OCI-LY1 (cell line): ENCODE results near the gene RESP18.
"Not testable (repeated sequence)": the region's sequence is repeated elsewhere in the genome, so short reads cannot be mapped to it uniquely, and the experiment has no call there.

ENCODE experiments used
- H2AFZ ChIP-seq: fragments of 200-600 bp; sonication (generic), shearing (Covaris generic); 2 replicates; pipeline ENCODE4 v1.6.0; 2014; ENCODE audit warnings: antibody characterized with exemption, mild to moderate bottlenecking, low read length
- H3F3A ChIP-seq: fragments of 200-600 bp; sonication (generic), shearing (Covaris generic); 2 replicates; pipeline ENCODE4 v1.6.0; 2014; ENCODE audit warnings: mild to moderate bottlenecking, antibody characterized with exemption, low read length, moderate library complexity; ENCODE audit not compliant: insufficient read depth
- H3K27ac ChIP-seq: fragments of 200-600 bp; sonication (generic); 2 replicates; pipeline ENCODE4 v1.5.1; 2014; ENCODE audit warnings: low read length, mixed run types, mild to moderate bottlenecking, low read depth; ENCODE audit not compliant: poor library complexity, severe bottlenecking
- H3K27me3 ChIP-seq: fragments of 200-600 bp; sonication (generic); 2 replicates; pipeline ENCODE4 v1.6.0; 2014; ENCODE audit warnings: antibody characterized with exemption, mild to moderate bottlenecking, low read length, moderate library complexity; ENCODE audit not compliant: insufficient read depth
- H3K36me3 ChIP-seq: fragments of 200-600 bp; sonication (generic); 2 replicates; pipeline ENCODE4 v1.6.1; 2014; ENCODE audit warnings: mild to moderate bottlenecking, antibody characterized with exemption, low read length, moderate library complexity, mixed read lengths; ENCODE audit not compliant: insufficient read depth
- H3K4me1 ChIP-seq: fragments of 200-600 bp; sonication (generic); 2 replicates; pipeline ENCODE4 v1.5.1; 2014; ENCODE audit warnings: mild to moderate bottlenecking, low read length, moderate library complexity; ENCODE audit not compliant: insufficient read depth, severe bottlenecking
- H3K4me2 ChIP-seq: fragments of 200-600 bp; sonication (generic), shearing (Covaris generic); 2 replicates; pipeline ENCODE4 v1.6.1; 2014; ENCODE audit warnings: low read length
- H3K4me3 ChIP-seq: fragments of 200-600 bp; sonication (generic); 2 replicates; pipeline ENCODE4 v1.5.1; 2014; ENCODE audit warnings: low read length, low read depth, mild to moderate bottlenecking, mixed read lengths; ENCODE audit not compliant: poor library complexity, severe bottlenecking
- H3K79me2 ChIP-seq: fragments of 200-600 bp; shearing (Covaris generic); 2 replicates; pipeline ENCODE4 v1.6.1; 2016; ENCODE audit warnings: mixed run types, low read length, mixed read lengths; ENCODE audit not compliant: insufficient read depth
- H3K9ac ChIP-seq: fragments of 200-600 bp; sonication (generic), shearing (Covaris generic); 2 replicates; pipeline ENCODE4 v1.6.1; 2014; ENCODE audit warnings: mild to moderate bottlenecking, low read length, mixed read lengths
- H3K9me2 ChIP-seq: fragments of 200-600 bp; sonication (generic), shearing (Covaris generic); 2 replicates; pipeline ENCODE4 v1.6.1; 2014; ENCODE audit warnings: low read depth, mild to moderate bottlenecking, low read length, mixed read lengths
- H3K9me3 ChIP-seq: fragments of 200-600 bp; shearing (Covaris generic); 2 replicates; pipeline ENCODE4 v1.6.1; 2014; ENCODE audit warnings: low read length, mixed read lengths
- H4K20me1 ChIP-seq: fragments of 200-600 bp; sonication (generic), shearing (Covaris generic); 2 replicates; pipeline ENCODE4 v1.6.0; 2016; ENCODE audit warnings: mild to moderate bottlenecking, low read length; ENCODE audit not compliant: insufficient read depth
- EZH2 ChIP-seq: fragments of 200-600 bp; sonication (generic), shearing (Covaris generic); IDR thresholded peaks from 2 replicates; pipeline ENCODE4 v1.8.0; 2017; ENCODE audit warnings: borderline replicate concordance, mixed run types, mild to moderate bottlenecking, antibody characterized with exemption, low read length, moderate library complexity, mixed read lengths
- TF ChIP-seq, protein P1 (sequence below): fragments of 200-600 bp; sonication (generic), shearing (Covaris generic); IDR thresholded peaks from 2 replicates; pipeline ENCODE4 v1.5.1; 2017; ENCODE audit warnings: mild to moderate bottlenecking, antibody characterized with exemption, low read length, moderate library complexity, mixed read lengths

Gene RESP18

DNA sequence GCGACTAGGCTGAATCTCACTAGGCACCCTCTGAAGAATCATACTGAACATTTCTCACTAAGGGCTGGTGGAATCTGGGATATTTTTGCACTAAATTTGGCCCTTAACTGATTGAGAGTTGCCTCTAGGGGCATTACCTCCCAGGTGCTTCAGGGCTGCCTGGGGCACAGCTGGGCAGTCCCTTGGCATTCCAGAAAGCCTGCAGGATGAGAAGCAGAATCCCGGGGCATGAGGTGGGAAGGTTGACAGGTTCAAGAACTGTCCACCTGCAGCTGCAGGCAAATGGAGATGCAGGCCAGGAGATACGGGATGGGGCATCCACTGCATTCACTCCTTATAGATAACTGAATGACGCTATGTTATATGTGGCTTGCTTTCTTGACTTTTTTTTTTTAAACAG is 7.4 kb downstream of the RESP18 start:
- Histone ChIP-seq H4K20me1 (no peaks in the 10 kb centered on the region), H3K4me3 (no peak overlapping the region), H3K9me2 (no peaks in the 10 kb centered on the region), H3K4me2 (no peak overlapping the region), H2AFZ (no peak overlapping the region), H3K4me1 (no peaks in the 10 kb centered on the region), H3K27ac (no peak overlapping the region), H3K27me3 (no peaks in the 10 kb centered on the region), H3K9me3 (no peaks in the 10 kb centered on the region), H3F3A (no peaks in the 10 kb centered on the region), H3K9ac (no peak overlapping the region), H3K36me3 (no peaks in the 10 kb centered on the region), H3K79me2 (no peaks in the 10 kb centered on the region)
- TF ChIP-seq EZH2, result no peak
- TF ChIP-seq, protein P1, sequence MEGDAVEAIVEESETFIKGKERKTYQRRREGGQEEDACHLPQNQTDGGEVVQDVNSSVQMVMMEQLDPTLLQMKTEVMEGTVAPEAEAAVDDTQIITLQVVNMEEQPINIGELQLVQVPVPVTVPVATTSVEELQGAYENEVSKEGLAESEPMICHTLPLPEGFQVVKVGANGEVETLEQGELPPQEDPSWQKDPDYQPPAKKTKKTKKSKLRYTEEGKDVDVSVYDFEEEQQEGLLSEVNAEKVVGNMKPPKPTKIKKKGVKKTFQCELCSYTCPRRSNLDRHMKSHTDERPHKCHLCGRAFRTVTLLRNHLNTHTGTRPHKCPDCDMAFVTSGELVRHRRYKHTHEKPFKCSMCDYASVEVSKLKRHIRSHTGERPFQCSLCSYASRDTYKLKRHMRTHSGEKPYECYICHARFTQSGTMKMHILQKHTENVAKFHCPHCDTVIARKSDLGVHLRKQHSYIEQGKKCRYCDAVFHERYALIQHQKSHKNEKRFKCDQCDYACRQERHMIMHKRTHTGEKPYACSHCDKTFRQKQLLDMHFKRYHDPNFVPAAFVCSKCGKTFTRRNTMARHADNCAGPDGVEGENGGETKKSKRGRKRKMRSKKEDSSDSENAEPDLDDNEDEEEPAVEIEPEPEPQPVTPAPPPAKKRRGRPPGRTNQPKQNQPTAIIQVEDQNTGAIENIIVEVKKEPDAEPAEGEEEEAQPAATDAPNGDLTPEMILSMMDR, result no peak

DNA sequence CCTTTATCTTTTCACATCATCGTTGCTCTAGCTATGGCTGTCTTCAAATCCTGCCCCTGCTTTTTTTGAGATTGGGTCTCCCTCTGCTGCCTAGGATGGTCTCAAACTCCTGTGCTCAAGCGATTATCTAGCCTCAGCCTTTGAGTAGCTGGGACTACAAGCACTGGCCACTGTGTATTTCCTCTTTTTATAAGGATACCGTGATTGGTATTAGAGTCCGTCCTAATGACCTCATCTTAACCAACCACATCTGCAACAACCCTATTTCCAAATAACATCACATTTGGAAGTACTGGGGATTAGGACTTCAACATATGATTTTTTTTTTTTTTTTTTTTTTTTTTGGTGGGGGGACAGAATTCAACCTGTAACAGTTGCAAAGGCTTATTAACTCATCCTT is 9.1 kb downstream of the RESP18 start:
- H3K9me2 ChIP-seq, result no peaks in the 10 kb centered on the region
- no peaks in the 10 kb centered on the region for H3K36me3 ChIP-seq
- no peak for TF ChIP-seq EZH2
- TF ChIP-seq, protein P1, result no peak
- H3K9ac ChIP-seq, result no peak overlapping the region
- no peaks in the 10 kb centered on the region for H3F3A ChIP-seq
- H3K9me3 ChIP-seq, result no peaks in the 10 kb centered on the region
- H3K79me2 ChIP-seq, result no peaks in the 10 kb centered on the region
- H2AFZ ChIP-seq, result no peak overlapping the region
- no peaks in the 10 kb centered on the region for H4K20me1 ChIP-seq
- H3K4me1 ChIP-seq, result no peaks in the 10 kb centered on the region
- H3K27me3 ChIP-seq, result no peaks in the 10 kb centered on the region
- H3K4me3 ChIP-seq, result no peak overlapping the region
- H3K4me2 ChIP-seq, result no peak overlapping the region
- H3K27ac ChIP-seq, result no peak overlapping the region

DNA sequence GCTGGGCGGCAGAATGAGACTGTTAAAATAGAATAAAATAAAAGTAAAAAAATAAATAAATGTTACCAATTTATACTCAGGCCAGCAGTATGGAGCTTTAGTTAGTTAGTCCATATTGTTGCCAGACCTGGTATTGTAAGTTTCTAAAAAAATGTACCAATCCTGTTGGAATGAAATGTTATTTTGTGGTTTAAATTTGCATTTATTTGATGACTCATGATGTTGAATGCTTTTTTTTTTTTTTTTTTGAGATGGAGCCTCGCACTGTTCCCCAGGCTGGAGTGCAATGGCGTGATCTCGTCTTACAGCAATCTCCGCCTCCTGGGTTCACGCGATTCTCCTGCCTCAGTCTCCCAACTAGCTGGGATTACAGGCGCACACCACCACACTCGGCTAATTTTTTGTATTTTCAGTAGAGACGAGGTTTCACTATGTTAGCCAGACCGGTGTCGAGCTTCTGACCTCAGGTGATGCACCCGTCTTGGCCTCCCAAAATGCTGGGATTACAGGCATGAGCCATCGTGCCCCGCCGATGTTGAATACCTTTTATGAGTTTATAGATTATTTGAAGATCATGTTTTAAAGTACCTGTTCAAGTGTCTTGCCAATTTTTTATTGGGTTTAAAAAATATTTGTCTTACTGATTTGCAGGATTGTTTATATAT is 17.6 kb downstream of the RESP18 start:
- no peak for TF ChIP-seq EZH2
- TF ChIP-seq, protein P1, result no peak
- Histone ChIP-seq H4K20me1 (no peaks in the 10 kb centered on the region), H3K27ac (no peak overlapping the region), H3K4me2 (no peak overlapping the region), H2AFZ (no peak overlapping the region), H3K9me3 (no peaks in the 10 kb centered on the region), H3F3A (no peaks in the 10 kb centered on the region), H3K9me2 (no peaks in the 10 kb centered on the region), H3K79me2 (no peaks in the 10 kb centered on the region), H3K4me3 (no peak overlapping the region), H3K27me3 (no peaks in the 10 kb centered on the region), H3K9ac (no peak overlapping the region), H3K36me3 (no peaks in the 10 kb centered on the region; the same call in 1 of the 2 replicates), H3K4me1 (no peaks in the 10 kb centered on the region)

DNA sequence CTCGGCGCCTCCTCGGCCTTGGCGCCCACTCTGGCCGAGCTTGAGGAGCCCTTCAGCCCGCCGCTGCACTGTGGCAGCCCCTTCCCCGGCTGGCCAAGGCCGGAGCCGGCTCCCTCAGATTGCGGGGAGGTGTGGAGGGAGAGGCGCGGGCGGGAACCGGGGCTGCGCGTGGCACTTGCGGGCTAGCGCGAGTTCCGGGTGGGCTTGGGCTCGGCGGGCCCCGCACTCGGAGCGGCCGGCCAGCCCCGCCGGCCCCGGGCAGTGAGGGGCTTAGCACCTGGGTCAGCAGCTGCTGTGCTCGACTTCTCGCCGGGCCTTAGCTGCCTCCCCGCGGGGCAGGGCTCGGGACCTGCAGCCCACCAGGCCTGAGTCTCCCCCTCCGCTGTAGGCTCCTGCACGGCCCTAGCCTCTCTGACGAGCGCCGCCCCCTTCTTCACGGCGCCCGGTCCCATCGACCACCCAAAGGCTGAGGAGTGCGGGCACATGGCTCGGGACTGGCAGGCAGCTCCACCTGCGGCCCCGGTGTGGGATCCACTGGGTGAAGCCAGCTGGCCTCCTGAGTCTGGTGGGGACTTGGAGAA is 19.8 kb downstream of the RESP18 start:
- not testable (repeated sequence) for H3K27me3 ChIP-seq, H3K4me1 ChIP-seq

More for the DNA sequence above, 19.8 kb downstream of the RESP18 start:
- not testable (repeated sequence) for H3K9me2 ChIP-seq, H3F3A ChIP-seq, H3K9me3 ChIP-seq, H3K4me2 ChIP-seq, H3K4me3 ChIP-seq, H3K79me2 ChIP-seq, H3K27ac ChIP-seq, H3K36me3 ChIP-seq, H3K9ac ChIP-seq, H2AFZ ChIP-seq, H4K20me1 ChIP-seq
